Type B pancreatic cell (in vitro differentiated cells): ENCODE results near the gene ATG7. TPM values are rescaled to one million over a fixed set of nuclear protein-coding genes. Genes with fewer than 3 reads are reported as not detected.
"Not testable (repeated sequence)": the region's sequence is repeated elsewhere in the genome, so short reads cannot be mapped to it uniquely, and the experiment has no call there.

Source experiments
- DNase-seq: peaks from one replicate; pipeline ENCODE4 v3.0.0; 2021; ENCODE audit warnings: mixed read lengths; ENCODE audit not compliant: unreplicated experiment; ENCODE audit errors: extremely low spot score
- H3K27ac Mint-ChIP-seq: 2 replicates; pipeline ENCODE4 v1.8.0; 2021; ENCODE audit warnings: mild to moderate bottlenecking, mixed read lengths
- H3K27me3 Mint-ChIP-seq: 2 replicates; pipeline ENCODE4 v1.8.0; 2021; ENCODE audit warnings: mixed read lengths
- H3K36me3 Mint-ChIP-seq: 2 replicates; pipeline ENCODE4 v1.8.0; 2021; ENCODE audit warnings: mixed read lengths
- H3K4me1 Mint-ChIP-seq: one replicate; pipeline ENCODE4 v1.8.0; 2021; ENCODE audit warnings: mixed read lengths; ENCODE audit not compliant: unreplicated experiment
- H3K4me3 Mint-ChIP-seq: 2 replicates; pipeline ENCODE4 v1.8.0; 2021; ENCODE audit warnings: mild to moderate bottlenecking, mixed read lengths
- H3K9me3 Mint-ChIP-seq: 2 replicates; pipeline ENCODE4 v1.8.0; 2021; ENCODE audit warnings: mixed read lengths
- total RNA-seq: library from RNA; stranded (reverse); gene quantifications from 2 replicates; pipeline ENCODE4 v1.2.1, GENCODE V29; 2021; ENCODE audit warnings: low replicate concordance
- TF ChIP-seq, protein P1 (sequence below): fragments of 200-600 bp; sonication (generic); conservative IDR thresholded peaks from 2 replicates; pipeline ENCODE4 v1.5.0; 2021; ENCODE audit warnings: antibody characterized with exemption, mild to moderate bottlenecking

The ATG7 gene
- total RNA-seq, 1 donor from 2014 or later, result 32.4 TPM

DNA sequence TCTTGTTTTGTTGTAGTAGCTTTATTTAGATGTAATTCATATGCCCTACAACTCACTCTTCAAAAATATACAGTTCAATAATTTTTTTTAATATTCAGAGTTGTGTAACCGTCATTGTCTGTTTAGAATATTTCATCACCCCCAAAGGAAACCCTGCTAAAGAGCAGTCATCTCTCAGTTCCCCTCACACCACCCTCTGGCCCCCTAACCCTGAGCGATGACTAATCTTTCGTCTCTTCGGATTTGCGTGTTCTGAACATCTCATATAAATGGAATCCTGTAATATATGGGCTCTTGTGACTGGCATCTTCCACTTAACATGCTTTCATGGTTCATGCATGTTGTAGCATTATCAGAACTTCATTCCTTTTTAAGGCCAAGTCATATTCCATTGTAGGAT, 183.8 kb downstream of the ATG7 start:
- no peak overlapping the region for H3K27ac Mint-ChIP-seq
- TF ChIP-seq, protein P1, sequence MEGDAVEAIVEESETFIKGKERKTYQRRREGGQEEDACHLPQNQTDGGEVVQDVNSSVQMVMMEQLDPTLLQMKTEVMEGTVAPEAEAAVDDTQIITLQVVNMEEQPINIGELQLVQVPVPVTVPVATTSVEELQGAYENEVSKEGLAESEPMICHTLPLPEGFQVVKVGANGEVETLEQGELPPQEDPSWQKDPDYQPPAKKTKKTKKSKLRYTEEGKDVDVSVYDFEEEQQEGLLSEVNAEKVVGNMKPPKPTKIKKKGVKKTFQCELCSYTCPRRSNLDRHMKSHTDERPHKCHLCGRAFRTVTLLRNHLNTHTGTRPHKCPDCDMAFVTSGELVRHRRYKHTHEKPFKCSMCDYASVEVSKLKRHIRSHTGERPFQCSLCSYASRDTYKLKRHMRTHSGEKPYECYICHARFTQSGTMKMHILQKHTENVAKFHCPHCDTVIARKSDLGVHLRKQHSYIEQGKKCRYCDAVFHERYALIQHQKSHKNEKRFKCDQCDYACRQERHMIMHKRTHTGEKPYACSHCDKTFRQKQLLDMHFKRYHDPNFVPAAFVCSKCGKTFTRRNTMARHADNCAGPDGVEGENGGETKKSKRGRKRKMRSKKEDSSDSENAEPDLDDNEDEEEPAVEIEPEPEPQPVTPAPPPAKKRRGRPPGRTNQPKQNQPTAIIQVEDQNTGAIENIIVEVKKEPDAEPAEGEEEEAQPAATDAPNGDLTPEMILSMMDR, result no peak
- H3K4me1 Mint-ChIP-seq, result peaks cover 18% of the 10 kb centered on the region
- peaks cover 16% of the 10 kb centered on the region for H3K36me3 Mint-ChIP-seq
- H3K27me3 Mint-ChIP-seq, result no peaks in the 10 kb centered on the region
- no peak overlapping the region for H3K4me3 Mint-ChIP-seq
- DNase-seq, result no peak
- H3K9me3 Mint-ChIP-seq, result no peaks in the 10 kb centered on the region

DNA sequence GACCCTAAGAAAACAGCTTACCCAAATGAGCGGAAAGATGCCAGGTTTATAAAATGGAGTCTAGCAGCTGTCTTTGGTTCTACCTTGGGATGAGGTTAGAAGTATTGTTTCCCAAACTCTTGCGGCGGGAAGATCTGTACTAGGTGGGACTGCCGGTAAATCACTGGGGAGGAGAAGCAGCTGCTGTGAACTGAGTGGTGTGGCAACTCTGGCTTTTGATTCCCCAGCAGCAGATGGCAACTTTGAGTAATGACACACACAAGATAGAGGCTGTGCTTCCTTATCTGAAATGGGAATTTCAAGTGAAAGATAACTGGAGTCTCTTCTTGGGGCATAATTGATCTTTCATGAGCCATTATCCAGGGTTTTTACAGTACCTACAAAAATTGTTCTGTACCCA, 184.9 kb downstream of the ATG7 start:
- Mint-ChIP-seq H3K36me3 (peaks cover 18% of the 10 kb centered on the region), H3K9me3 (no peaks in the 10 kb centered on the region), H3K27ac (no peak overlapping the region), H3K4me3 (no peak overlapping the region), H3K27me3 (no peaks in the 10 kb centered on the region), H3K4me1 (peaks cover 18% of the 10 kb centered on the region)
- TF ChIP-seq, protein P1, result no peak
- DNase-seq, result no peak

DNA sequence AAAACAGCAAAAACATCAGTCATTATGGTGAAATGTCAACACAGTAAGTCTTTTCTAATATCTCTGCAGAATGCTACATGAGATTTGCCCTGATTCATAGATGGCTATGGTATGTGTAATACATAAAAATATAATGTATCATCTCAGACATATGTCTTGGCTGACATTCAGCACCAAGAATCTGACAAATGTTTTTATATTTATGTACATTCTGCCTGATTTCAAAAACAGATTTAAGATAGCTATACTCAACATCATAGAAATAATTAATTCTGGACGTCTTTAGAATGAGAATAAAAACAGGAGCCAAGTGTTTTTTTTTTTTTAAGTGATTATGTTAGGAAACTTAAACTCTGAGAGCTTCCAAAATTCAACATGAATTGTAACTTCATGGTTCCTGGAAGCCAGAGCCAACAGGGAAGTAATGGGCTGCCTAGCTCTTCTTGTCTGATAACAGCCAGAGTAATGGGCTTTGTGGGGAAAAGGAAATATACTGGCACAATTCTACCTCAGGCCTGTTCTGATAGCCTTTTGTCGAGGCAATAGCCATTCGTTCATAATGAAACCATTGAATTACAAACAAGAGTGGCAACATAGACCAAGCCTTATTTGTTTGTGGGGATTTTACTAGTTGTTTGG, 187.1 kb downstream of the ATG7 start:
- TF ChIP-seq, protein P1, result no peak
- Mint-ChIP-seq H3K4me1 (peaks cover 14% of the 10 kb centered on the region), H3K36me3 (peaks cover 19% of the 10 kb centered on the region), H3K27ac (no peak overlapping the region), H3K4me3 (no peak overlapping the region), H3K9me3 (no peaks in the 10 kb centered on the region), H3K27me3 (no peaks in the 10 kb centered on the region)
- no peak for DNase-seq

DNA sequence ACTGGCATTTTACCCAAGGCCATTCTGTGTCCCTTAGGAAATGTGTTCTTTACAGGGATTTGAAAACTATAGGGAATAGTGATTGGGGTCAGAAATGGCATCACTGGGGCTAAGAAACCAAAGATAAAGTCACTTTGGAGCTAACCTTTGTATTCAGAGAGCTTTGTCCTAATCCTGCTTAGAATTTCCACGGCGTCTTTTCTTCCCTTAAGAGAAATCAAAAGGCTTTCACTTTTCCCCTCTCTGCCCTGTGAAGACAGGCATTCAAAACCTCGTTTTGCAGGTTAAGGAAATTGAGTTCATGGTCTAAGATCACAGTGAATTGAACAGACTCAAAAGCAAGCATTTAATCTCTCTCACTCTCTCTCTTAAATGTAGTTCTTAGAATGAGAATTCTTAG, 189.0 kb downstream of the ATG7 start:
- DNase-seq, result no peak
- Mint-ChIP-seq H3K9me3 (no peaks in the 10 kb centered on the region), H3K36me3 (peaks cover 12% of the 10 kb centered on the region), H3K4me1 (peaks cover 18% of the 10 kb centered on the region), H3K27ac (no peak overlapping the region), H3K4me3 (no peak overlapping the region), H3K27me3 (no peaks in the 10 kb centered on the region)
- TF ChIP-seq, protein P1, result no peak

DNA sequence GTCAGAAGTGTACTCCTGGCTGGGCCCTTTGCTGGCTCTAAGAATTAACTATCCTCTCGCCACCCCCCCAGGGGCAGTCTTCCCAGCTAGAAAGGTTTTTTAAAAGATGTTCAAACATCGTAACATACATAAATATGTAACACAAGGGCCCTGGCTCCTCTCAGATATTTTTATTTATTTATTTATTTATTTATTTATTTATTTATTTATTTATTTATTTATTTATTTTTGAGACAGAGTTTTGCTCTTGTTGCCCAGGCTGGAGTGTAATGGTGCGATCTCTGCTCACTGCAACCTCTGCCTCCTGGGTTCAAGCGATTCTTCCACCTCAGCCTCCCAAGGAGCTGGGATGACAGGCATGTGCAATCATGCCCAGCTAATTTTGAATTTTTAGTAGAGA, 190.5 kb downstream of the ATG7 start:
- H3K36me3 Mint-ChIP-seq, H3K27ac Mint-ChIP-seq, H3K27me3 Mint-ChIP-seq, DNase-seq, H3K9me3 Mint-ChIP-seq, H3K4me3 Mint-ChIP-seq: not testable (repeated sequence)
- peaks cover 18% of the 10 kb centered on the region for H3K4me1 Mint-ChIP-seq

DNA sequence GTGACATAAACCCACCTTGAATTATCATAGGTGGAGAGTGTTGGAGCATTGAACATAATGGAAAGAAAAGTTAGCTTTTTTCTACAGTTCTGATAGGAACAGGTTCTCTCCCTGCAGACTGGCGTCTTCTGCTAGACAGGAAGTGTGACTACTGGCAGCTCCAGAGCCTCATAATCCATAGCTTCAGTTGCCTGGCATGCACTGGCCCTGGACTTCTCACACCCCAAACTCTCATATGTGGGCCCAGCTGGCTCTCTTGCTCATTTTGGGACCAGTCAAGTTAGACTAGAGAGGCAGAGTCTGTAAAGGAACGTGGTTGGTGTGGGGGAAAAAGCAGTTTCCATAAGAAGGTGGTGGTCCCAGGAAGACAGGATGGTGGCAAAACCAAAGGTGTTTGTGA, 191.4 kb downstream of the ATG7 start:
- no peak overlapping the region for H3K27ac Mint-ChIP-seq
- no peak for DNase-seq
- no peak overlapping the region for H3K4me3 Mint-ChIP-seq
- H3K36me3 Mint-ChIP-seq, result peaks cover 12% of the 10 kb centered on the region
- TF ChIP-seq, protein P1, result no peak
- peaks cover 18% of the 10 kb centered on the region for H3K4me1 Mint-ChIP-seq
- no peaks in the 10 kb centered on the region for H3K27me3 Mint-ChIP-seq
- H3K9me3 Mint-ChIP-seq, result no peaks in the 10 kb centered on the region
